ENCODE results near the gene ZBED1.
"Not testable (repeated sequence)": the region's sequence is repeated elsewhere in the genome, so short reads cannot be mapped to it uniquely, and the experiment has no call there.

ZBED1 gene

DNA sequence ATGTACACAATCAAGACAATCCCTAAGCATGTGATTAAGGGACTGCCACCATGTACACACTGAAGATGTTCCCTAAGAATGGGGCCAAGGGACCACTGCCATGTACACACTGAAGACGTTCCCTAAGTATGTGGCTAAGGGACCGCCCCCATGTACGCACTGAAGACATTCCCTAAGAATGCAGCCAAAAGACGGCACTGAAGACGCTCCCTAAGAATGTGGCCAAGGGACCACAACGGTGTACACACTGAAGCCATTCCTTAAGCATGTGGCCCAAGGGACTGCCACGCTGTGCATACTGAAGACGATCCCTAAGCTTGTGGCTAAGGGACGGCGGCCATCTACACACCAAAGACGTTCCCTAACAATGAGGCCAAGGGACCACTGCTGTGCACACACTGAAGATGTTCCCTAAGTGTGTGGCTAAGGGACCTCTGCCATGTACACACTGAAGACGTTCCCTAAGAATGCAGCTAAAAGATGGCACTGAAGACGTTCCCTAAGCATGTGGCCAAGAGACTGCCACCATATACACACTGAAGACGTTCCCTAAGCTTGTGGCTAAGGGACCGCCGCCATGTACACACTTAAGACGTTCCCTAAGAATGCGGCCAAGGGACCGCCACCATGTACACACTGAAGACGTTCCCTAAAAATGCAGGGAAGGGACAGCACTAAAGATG, 26.4 kb downstream of the ZBED1 start:
- no peak for DNase-seq (ENCODE audit: low spot score)
- CTCF ChIA-PET = no interaction called here
- no peak overlapping the region for H3K27ac ChIP-seq
- TF ChIP-seq, protein P1, sequence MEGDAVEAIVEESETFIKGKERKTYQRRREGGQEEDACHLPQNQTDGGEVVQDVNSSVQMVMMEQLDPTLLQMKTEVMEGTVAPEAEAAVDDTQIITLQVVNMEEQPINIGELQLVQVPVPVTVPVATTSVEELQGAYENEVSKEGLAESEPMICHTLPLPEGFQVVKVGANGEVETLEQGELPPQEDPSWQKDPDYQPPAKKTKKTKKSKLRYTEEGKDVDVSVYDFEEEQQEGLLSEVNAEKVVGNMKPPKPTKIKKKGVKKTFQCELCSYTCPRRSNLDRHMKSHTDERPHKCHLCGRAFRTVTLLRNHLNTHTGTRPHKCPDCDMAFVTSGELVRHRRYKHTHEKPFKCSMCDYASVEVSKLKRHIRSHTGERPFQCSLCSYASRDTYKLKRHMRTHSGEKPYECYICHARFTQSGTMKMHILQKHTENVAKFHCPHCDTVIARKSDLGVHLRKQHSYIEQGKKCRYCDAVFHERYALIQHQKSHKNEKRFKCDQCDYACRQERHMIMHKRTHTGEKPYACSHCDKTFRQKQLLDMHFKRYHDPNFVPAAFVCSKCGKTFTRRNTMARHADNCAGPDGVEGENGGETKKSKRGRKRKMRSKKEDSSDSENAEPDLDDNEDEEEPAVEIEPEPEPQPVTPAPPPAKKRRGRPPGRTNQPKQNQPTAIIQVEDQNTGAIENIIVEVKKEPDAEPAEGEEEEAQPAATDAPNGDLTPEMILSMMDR (conservative IDR thresholded peaks at IDR 0.05; ENCODE audit: low read depth) = no peak
- POLR2A ChIA-PET (ENCODE audit: low non-redundant PET) = no interaction called here

DNA sequence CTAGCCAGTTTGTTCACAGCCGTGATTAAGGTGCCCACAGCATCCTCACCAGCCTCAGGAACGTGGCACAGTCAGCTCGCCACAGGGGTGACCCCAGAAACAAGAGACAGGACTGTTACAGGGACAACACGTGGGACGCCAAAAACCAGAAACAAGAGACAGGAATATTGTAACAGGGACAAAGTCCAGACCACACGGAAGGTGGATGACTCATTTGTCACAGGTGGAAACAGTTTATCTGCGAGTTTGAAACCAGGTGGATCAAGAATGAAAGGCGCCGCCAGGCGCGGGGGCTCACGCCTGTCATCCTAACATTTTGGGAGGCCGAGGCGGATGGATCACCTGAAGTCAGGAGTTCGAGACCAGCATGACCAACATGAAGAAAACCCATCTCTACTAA, 27.7 kb downstream of the ZBED1 start:
- H3K27ac ChIP-seq; DNase-seq (ENCODE audit: low spot score); POLR2A ChIA-PET (ENCODE audit: low non-redundant PET); CTCF ChIA-PET: not testable (repeated sequence)

DNA sequence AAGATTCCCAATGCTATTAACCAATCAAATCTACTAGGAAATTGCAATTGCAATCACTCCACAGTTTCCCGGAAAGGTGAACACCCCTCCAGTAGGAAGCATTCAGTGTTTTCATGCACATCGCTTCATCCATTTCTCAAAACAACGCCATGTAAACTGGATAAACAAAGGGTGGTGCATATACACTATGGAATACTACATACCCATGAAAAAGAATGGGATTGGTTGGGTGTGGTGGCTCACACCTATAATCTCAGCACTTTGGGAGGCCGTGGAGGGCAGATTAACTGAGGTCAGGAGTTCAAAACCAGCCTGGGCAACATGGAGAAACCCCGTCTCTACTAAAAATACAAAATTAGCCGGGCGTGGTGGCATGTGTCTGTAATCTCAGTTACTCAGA, 29.1 kb downstream of the ZBED1 start:
- ChIA-PET CTCF (no interaction called here), POLR2A (ENCODE audit: low non-redundant PET) (no interaction called here)

DNA sequence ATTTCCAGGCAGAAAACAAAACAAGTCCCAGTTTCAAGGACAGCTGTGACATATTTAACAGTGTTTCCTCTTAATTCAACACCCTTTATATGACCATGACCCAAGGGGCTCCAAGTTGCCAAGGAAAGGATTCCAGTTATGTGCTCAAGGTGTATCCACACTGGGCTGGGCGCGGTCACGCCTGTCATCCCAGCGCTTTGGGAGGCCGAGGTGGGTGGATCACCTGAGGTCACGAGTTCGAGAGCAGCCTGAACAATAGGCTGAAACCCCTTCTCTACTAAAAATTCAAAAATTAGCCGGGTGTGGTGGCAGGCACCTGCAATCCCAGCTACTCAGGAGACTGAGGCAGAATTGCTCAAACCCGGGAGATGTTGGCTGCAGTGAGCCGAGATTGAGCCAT, 29.6 kb downstream of the ZBED1 start:
- CTCF ChIA-PET; H3K27ac ChIP-seq; POLR2A ChIA-PET (ENCODE audit: low non-redundant PET); DNase-seq (ENCODE audit: low spot score): not testable (repeated sequence)

More for the DNA sequence above, 29.1 kb downstream of the ZBED1 start:
- TF ChIP-seq, protein P1 (conservative IDR thresholded peaks at IDR 0.05; ENCODE audit: low read depth) = no peak
- no peak for DNase-seq (ENCODE audit: low spot score)
- no peak overlapping the region for H3K27ac ChIP-seq

DNA sequence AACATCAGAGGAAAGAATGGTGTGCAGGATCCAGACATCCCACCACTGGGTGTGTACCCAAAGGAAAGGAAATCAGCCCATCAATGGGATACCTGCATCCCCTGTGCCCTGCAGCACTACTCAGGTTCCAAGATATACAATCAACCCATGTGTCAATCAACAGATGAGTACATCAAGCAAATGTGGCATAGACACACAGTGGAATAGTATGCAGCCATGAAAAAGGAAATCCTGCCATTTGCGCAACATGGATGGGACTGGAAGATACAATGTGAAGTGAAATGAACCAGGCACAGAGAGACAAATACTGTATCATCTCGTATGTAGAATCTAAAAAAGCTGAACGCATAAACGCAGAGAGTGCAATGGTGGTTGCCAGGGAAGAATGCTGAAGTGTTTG, 30.9 kb downstream of the ZBED1 start:
- H3K27ac ChIP-seq; POLR2A ChIA-PET (ENCODE audit: low non-redundant PET); CTCF ChIA-PET; DNase-seq (ENCODE audit: low spot score): not testable (repeated sequence)

DNA sequence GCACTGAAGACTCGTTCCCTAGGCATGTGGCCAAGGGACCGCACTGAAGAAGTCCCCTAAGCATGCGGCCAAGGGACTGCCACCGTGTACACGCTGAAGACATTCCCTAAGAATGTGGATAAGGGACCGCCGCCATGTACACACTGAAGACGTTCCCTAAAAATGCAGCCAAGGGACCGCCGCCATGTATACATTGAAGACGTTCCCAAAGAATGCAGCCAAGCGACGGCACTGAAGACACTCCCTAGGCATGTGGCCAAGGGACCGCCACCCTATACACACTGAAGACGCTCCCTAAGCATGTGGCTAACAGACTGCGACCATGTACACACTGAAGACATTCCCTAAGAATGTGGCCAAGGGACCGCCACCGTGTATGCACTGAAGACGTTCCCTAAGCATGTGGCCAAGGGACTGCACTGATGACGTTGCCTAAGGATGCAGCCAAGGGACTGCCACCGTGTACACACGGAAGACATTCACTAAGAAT, 31.5 kb downstream of the ZBED1 start:
- POLR2A ChIA-PET (ENCODE audit: low non-redundant PET) = no interaction called here
- CTCF ChIA-PET = no interaction called here
- DNase-seq (ENCODE audit: low spot score) = no peak
- TF ChIP-seq, protein P1 (conservative IDR thresholded peaks at IDR 0.05; ENCODE audit: low read depth) = no peak
- no peak overlapping the region for H3K27ac ChIP-seq

DNA sequence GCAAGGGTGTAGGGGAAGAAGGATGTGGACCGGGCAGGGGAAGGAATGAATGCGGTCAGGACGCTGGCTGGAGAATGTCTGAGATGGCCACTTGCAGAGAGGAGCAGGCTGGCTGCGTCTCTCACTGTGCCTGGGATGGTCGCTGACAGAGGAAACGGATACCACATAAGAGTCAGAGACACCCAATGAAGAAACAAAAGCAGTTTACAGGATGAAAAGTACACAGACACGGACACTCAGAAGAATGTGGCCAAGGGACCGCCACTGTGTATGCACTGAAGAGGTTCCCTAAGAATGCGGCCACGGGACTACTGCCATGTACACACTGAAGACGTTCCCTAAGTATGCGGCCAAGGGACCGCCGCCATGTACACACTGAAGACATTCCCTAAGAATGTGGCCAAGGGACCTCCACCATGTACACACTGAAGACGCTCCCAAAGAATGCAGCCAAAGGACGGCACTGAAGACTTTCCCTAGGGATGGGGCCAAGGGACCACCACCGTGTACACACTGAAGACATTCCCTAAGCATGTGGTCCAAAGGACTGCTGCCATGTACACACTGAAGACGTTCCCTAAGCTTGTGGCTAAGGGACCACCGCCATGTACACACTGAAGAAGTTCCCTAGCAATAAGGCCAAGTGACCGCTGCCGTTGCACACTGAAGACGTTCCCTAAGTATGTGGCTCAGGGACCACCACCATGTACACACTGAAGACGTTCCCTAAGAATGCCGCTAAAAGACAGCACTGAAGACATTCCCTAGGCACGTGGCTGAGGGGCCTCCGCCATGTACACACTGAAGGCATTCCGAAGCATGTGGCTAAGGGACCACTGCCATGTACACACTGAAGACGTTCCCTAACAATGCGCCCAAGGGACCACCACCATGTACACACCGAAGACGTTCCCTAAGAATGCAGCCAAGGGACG, 32.2 kb downstream of the ZBED1 start:
- ChIA-PET CTCF (no interaction called here), POLR2A (ENCODE audit: low non-redundant PET) (no interaction called here)
- no peak overlapping the region for H3K27ac ChIP-seq
- DNase-seq (ENCODE audit: low spot score) = no peak
- TF ChIP-seq, protein P1 (conservative IDR thresholded peaks at IDR 0.05; ENCODE audit: low read depth) = no peak

All from RWPE1 (cell line).